Retina (tissue), 1 donor: ENCODE measurements around the gene SNHG17.
A peak's percentile ranks its signal among the peaks of the same experiment; 100 is the strongest.
"Not testable (repeated sequence)": the region's sequence is repeated elsewhere in the genome, so short reads cannot be mapped to it uniquely, and the experiment has no call there.

ENCODE experiments used
- DNase-seq: peaks from one replicate; pipeline ENCODE4 v3.0.0-alpha.2; 2016

SNHG17 gene

GRCh38 chr20:38434770-38435554, at the start of gene SNHG17:
Gene SNHG17 (minus strand): TSS chr20:38435328.
- DNase-seq: peak; percentile 94

GRCh38 chr20:38479596-38479995, 44.5 kb upstream of the SNHG17 start:
- DNase-seq: no peak

GRCh38 chr20:38477747-38478146, 42.6 kb upstream of the SNHG17 start:
- DNase-seq: no peak

DNA sequence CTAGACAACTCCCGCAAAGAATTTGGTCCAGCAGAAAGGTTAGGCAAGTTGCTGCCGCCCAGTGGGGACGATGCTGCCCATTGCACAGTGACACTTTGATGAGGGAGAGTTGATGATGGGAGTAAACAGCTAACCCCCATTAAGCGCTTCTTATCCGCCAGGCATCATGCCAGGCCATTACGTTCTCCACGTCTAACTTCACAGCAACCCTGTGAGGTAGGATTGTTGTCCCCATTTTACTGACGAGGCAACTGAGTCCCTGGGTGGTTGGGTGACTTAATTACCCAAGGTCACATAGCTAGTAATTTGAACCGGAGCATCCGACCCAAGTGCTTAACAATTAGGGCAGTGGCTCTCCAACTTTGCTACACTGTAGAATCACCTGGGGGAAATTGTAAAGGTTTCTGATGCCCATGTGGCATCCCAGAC, 38.3 kb upstream of the SNHG17 start:
- DNase-seq: no peak

DNA sequence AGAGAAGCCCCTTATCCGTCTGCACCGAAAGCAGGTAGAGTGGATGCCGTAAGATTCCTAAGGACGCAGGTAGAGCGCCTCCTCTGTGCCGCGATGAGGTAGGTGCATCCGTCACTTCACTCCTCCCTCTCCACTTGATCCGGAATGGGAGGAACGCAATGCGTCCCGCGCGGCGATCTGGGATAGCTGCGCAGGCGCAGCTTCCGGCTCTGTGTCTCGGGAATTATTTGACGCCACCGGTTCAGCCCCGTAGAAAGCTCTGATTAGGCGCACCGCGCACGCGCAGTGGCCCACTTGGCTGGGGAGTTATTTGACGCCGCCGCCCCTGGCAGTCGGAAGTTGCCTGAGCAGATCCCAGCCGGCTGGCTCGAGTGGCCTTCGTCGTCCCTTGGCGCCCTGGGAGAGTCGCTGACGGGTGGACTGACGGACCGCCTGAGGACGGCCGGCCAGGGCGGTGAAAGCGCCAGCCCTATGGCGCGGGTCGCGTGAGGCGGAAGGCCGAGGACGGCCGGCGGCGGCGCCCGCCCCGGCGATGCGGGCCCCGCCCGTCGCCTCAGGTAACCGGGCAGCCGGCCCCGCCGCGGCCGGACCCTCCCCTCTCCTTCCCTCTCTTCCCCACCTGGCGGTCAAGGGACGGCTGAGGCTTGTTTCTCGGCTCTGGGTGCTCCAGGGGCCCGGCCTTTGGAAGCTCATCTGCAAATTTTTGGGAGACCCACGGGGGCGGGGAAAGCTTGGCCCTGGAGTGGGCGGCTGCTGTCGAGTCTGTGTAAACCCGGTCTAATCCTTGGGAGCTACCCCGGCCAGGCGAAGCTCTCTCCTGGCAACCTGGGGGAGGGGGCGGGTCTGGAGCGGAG, 37.6 kb upstream of the SNHG17 start, which contains the start of gene RALGAPB:
Gene RALGAPB, plus strand, starts transcription at position 331 of the 854 bp plus-strand sequence. CDS start 15,590 bp downstream, outside the sequence.
- DNase-seq: peak; percentile 98

- DNase-seq: no peak
These were observed 36.9 kb upstream of the SNHG17 start for GRCh38 chr20:38471987-38472512.

DNA sequence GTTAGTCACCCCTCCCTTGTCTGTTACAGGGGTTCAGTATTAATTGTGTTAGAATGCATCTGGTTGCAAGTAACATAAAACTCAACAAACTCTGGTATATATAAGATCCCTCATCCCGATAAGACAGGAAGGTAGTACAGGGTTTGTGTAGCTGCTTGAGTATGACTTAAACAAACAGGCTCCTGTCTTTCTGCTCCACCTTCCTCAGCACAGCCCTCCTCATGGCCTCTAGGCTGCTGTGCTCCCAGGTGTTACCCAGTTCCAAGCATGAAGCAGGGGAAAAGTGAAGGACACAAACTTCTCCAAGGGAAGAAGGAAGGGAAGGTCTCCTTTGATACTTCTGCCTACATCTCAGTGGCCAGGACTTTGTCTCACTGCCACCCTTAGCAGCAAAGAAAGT, 36.1 kb upstream of the SNHG17 start:
- no peak for DNase-seq

GRCh38 chr20:38466983-38467382, 31.9 kb upstream of the SNHG17 start:
- no peak for DNase-seq

DNA sequence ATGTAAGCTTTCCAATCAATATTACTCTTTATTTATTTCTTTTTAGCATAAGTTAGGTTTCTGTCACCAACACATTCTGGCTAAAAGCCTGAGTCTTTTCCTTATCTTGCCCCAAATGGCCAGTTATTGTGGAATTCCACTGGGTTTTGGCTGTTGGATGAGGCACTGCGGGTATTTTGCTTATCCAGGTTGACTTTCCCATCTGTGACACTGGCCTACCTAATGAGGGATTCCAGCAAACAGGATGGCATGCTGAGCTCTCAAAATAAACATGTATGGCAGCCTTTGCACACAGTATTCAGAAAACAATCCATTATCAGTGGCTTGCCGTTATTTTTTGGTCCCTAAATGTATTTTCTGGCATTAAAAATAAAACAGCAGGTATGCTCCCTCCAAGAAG, 31.0 kb upstream of the SNHG17 start:
- no peak for DNase-seq

- not testable (repeated sequence) for DNase-seq
These were observed 26.4 kb upstream of the SNHG17 start for GRCh38 chr20:38461569-38461968.

DNA sequence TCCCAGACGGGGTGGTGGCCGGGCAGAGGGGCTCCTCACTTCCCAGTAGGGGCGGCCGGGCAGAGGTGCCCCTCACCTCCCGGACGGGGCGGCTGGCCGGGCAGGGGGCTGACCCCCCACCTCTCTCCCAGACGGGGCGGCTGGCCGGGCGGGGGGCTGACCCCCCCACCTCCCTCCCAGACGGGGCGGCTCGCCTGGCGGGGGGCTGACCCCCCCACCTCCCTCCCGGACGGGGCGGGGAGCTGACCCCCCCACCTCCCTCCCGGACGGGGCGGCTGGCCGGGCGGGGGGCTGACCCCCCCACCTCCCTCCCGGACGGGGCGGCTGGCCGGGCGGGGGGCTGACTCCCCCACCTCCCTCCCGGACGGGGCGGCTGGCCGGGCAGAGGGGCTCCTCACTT, 26.0 kb upstream of the SNHG17 start:
- DNase-seq: not testable (repeated sequence)

GRCh38 chr20:38460631-38461030, 25.5 kb upstream of the SNHG17 start:
- DNase-seq: not testable (repeated sequence)

GRCh38 chr20:38460040-38460623, 25.0 kb upstream of the SNHG17 start:
- no peak for DNase-seq

- no peak for DNase-seq
These were observed 23.2 kb upstream of the SNHG17 start for GRCh38 chr20:38458314-38458713.

- no peak for DNase-seq
These were observed 19.7 kb upstream of the SNHG17 start for GRCh38 chr20:38454556-38455473.

- DNase-seq: no peak
These were observed 18.8 kb upstream of the SNHG17 start for GRCh38 chr20:38453941-38454340.

DNA sequence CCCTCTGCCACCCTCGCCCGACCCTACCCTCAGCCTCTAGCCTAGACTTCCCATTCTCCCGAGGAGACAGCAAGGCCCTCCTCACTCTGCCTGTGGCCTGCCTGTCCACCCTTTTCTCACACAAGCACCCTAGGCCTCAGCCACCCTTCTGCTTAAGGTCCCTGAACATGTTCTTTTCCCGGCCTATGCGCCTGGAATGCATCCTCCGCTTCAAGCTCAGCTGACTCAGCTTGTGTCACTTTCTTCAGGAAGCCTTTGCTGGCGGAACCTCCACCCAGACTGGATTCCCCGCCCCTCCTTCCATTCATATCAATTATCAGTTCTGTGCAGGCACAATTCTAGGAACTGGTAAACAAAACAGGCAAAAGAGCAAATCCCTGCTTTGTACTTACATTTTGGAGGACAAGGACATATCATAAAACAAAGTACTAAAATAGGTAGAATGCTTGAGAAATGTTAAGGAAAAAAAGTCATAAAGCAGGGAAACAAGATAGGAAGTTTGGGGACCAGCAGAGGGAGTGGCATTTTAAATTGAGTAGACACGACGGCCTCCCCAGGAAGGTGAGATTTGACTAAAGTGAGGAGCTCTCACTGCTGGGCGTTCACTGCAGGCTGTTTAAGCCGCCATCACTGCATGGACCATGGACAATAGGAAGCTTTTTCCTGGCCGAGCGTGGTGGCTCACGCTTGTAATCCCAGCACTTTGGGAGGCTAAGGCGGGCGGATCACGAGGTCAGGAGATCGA, 17.9 kb upstream of the SNHG17 start:
- DNase-seq: no peak

- no peak for DNase-seq
These were observed 15.4 kb upstream of the SNHG17 start for GRCh38 chr20:38450412-38450975.

- DNase-seq: no peak
These were observed 13.9 kb upstream of the SNHG17 start for GRCh38 chr20:38449046-38449445.

DNA sequence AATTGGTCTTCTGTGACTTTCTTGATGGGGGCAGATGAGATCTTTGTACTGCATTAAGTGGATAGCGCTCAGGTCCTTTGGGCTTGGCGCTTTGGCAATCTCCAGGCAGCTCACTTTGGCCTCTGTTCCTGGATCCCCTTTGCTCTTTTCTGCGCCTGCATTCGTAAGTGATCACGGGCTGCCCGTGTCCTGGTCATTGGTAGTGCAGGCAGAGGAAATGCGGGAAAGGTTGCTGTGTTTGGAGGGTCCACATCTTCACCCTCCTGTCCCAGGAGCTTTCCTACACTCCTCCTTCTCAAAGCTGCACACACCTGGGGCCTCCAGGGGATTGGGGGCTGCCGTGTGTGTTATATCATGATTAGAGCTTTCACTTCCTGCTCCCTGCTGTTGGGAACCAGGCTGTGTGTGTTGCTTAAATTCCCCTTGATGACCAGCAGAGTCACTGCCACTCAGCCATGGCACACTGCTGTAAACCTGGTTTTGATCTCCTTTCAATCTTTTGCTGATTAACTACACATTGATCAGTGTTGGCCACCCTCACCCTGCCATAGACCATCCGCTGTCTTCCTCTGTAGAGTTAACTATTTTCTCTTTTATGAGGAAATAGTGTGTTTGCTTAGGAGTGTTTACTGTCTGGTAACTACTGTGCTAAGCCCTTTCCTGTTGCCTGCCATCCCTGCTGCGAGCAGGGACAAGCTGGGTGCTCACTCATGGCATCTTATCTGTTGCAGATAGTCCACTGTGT, 13.0 kb upstream of the SNHG17 start:
- no peak for DNase-seq
